IMR-90 (cell line): Measurements from ENCODE around the gene WFDC5. TPM values are rescaled to one million over a fixed set of nuclear protein-coding genes. Genes with fewer than 3 reads are reported as not detected.

Experiments used
- ATAC-seq: fragments of 200-7000 bp; cut with Tn5 transposase; 2 replicates; pipeline ENCODE4 v1.9.1; 2020; ENCODE audit warnings: low read depth, mild to moderate bottlenecking, moderate library complexity
- BruUV-seq: library from RNA; stranded (reverse); fragments of 400-500 nt; replicated peaks from 2 replicates; lab custom pipeline; 2021; lab: Mats Ljungman, UMichigan
- CTCF ChIA-PET: fragments of 300-600 bp; formaldehyde crosslinking; extraction: SDS; loops from one replicate; lab custom pipeline; 2021; ENCODE audit warnings: antibody characterized with exemption; lab: Yijun Ruan, JAX
- POLR2A ChIA-PET: fragments of 300-600 bp; sonication (Branson Sonifier 250); formaldehyde crosslinking; loops from one replicate; lab custom pipeline; 2022; ENCODE audit warnings: antibody characterized with exemption; ENCODE audit not compliant: unreplicated experiment; lab: Charles Lee
- DNase-seq: peaks from one replicate; pipeline ENCODE4 v3.0.0; 2013
- H2AFZ ChIP-seq: replicated peaks from 2 replicates; pipeline ENCODE3; 2013; ENCODE audit warnings: low read length, mild to moderate bottlenecking; ENCODE audit not compliant: poor library complexity
- H2AK5ac ChIP-seq: 2 replicates; pipeline ENCODE4 v1.6.1; 2013; ENCODE audit warnings: low read depth, low read length, inconsistent platforms
- H2AK9ac ChIP-seq: replicated peaks from 2 replicates; pipeline ENCODE3; 2013; ENCODE audit warnings: mild to moderate bottlenecking, low read depth, low read length, moderate library complexity; ENCODE audit not compliant: poor library complexity
- H2BK120ac ChIP-seq: 2 replicates; pipeline ENCODE4 v1.6.1; 2013; ENCODE audit warnings: low read depth, low read length, inconsistent platforms
- H2BK15ac ChIP-seq: 3 replicates; pipeline ENCODE4 v1.6.1; 2013; ENCODE audit warnings: low read depth, low read length, inconsistent platforms
- H2BK20ac ChIP-seq: 2 replicates; pipeline ENCODE4 v1.6.1; 2013; ENCODE audit warnings: low read depth, mild to moderate bottlenecking, inconsistent platforms, low read length, moderate library complexity
- H2BK5ac ChIP-seq: 2 replicates; pipeline ENCODE4 v1.6.1; 2013; ENCODE audit warnings: mild to moderate bottlenecking, low read depth, low read length, inconsistent platforms; ENCODE audit not compliant: poor library complexity, severe bottlenecking
- H3K14ac ChIP-seq: replicated peaks from 2 replicates; pipeline ENCODE4 v1.6.1; 2013; ENCODE audit warnings: low read depth, low read length, inconsistent platforms
- H3K18ac ChIP-seq: 2 replicates; pipeline ENCODE4 v1.6.1; 2013; ENCODE audit warnings: low read depth, low read length, control low read depth
- H3K23ac ChIP-seq: 2 replicates; pipeline ENCODE4 v1.6.1; 2013; ENCODE audit warnings: low read depth, low read length, inconsistent platforms
- H3K27ac ChIP-seq: 2 replicates; pipeline ENCODE4 v1.5.1; 2013; ENCODE audit warnings: mild to moderate bottlenecking, control low read depth, low read length; ENCODE audit not compliant: insufficient read depth
- H3K27me3 ChIP-seq: 2 replicates; pipeline ENCODE4 v1.6.1; 2013; ENCODE audit warnings: low read length; ENCODE audit not compliant: control insufficient read depth, insufficient read depth
- H3K36me3 ChIP-seq: 2 replicates; pipeline ENCODE4 v1.6.1; 2013; ENCODE audit warnings: low read length, mixed read lengths; ENCODE audit not compliant: control insufficient read depth, insufficient read depth
- H3K4ac ChIP-seq: 2 replicates; pipeline ENCODE4 v1.6.1; 2013; ENCODE audit warnings: low read depth, low read length, inconsistent platforms
- H3K4me1 ChIP-seq: 2 replicates; pipeline ENCODE4 v1.6.1; 2013; ENCODE audit warnings: low read length, mixed read lengths; ENCODE audit not compliant: control insufficient read depth, insufficient read depth
- H3K4me2 ChIP-seq: 2 replicates; pipeline ENCODE4 v1.6.1; 2013; ENCODE audit warnings: low read depth, mild to moderate bottlenecking, control low read depth, low read length, moderate library complexity
- H3K4me3 ChIP-seq: 2 replicates; pipeline ENCODE4 v1.5.1; 2013; ENCODE audit warnings: low read depth, mild to moderate bottlenecking, control low read depth, low read length, moderate library complexity; ENCODE audit not compliant: insufficient read depth
- H3K56ac ChIP-seq: 2 replicates; pipeline ENCODE4 v1.6.1; 2013; ENCODE audit warnings: low read length, inconsistent platforms; ENCODE audit not compliant: insufficient read depth; ENCODE audit errors: extremely low read depth
- H3K79me1 ChIP-seq, 2 experiments: 2 replicates each; pipeline ENCODE4 v1.6.1; 2013; ENCODE audit warnings: low read length in 2 of 2, inconsistent platforms in 1 of 2, low read depth in 1 of 2
- H3K9ac ChIP-seq: 2 replicates; pipeline ENCODE4 v1.6.1; 2013; ENCODE audit warnings: low read depth, low read length, control low read depth
- H3K9me1 ChIP-seq: 2 replicates; pipeline ENCODE4 v1.6.1; 2013; ENCODE audit warnings: low read length, inconsistent platforms; ENCODE audit not compliant: insufficient read depth
- H3K9me3 ChIP-seq: 2 replicates; pipeline ENCODE4 v1.6.1; 2013; ENCODE audit warnings: low read length; ENCODE audit not compliant: control insufficient read depth, insufficient read depth
- H4K20me1 ChIP-seq: 2 replicates; pipeline ENCODE4 v1.6.1; 2013; ENCODE audit warnings: low read length, inconsistent platforms; ENCODE audit not compliant: insufficient read depth
- H4K5ac ChIP-seq: 2 replicates; pipeline ENCODE4 v1.6.1; 2013; ENCODE audit warnings: mild to moderate bottlenecking, low read depth, low read length, control low read depth
- H4K8ac ChIP-seq, 2 experiments: 2 replicates each; pipeline ENCODE4 v1.6.1; 2013; ENCODE audit warnings: low read depth in 2 of 2, low read length in 2 of 2, control low read depth in 1 of 2, inconsistent platforms in 1 of 2
- H4K91ac ChIP-seq: 2 replicates; pipeline ENCODE4 v1.6.1; 2013; ENCODE audit warnings: low read depth, low read length, inconsistent platforms; ENCODE audit not compliant: insufficient read depth
- CTCF ChIP-seq: conservative IDR thresholded peaks from 2 replicates; pipeline ENCODE4 v1.5.1; 2012; ENCODE audit warnings: mild to moderate bottlenecking, low read depth, low read length, improper control_type of control experiment
- MAZ ChIP-seq: IDR thresholded peaks from 2 replicates; pipeline ENCODE4 v1.6.1; 2012; ENCODE audit warnings: low read depth, mild to moderate bottlenecking, low read length, improper control_type of control experiment, moderate library complexity, borderline replicate concordance
- RCOR1 ChIP-seq: IDR thresholded peaks from 2 replicates; pipeline ENCODE4 v1.6.1; 2012; ENCODE audit warnings: mild to moderate bottlenecking, low read length, improper control_type of control experiment; ENCODE audit not compliant: insufficient replicate concordance
- SMC3 ChIP-seq: fragments of 150-350 bp; IDR thresholded peaks from 2 replicates; pipeline ENCODE4 v1.6.1; 2016; ENCODE audit warnings: low read depth, mild to moderate bottlenecking, antibody characterized with exemption, low read length, moderate library complexity
- WGBS, 2 experiments: methylation state at CpG; one replicate each; pipeline versions ENCODE4 v1.1.5 to v1.1.7; 2013; ENCODE audit warnings: missing lambda C conversion rate in 2 of 2; ENCODE audit not compliant: insufficient read length in 1 of 2; ENCODE audit errors: extremely low coverage in 2 of 2; 5-methylcytosine and 5-hydroxymethylcytosine counted together
- dilution Hi-C: fragments of 300-500 bp; cut with HindIII; formaldehyde crosslinking; loops from one replicate; pipeline ENCODE4 v1.14.3; 2018; ENCODE audit warnings: low sequenced_read_pairs; ENCODE audit not compliant: unreplicated experiment
- in situ Hi-C: fragments of 300-500 bp; cut with MboI; formaldehyde crosslinking; loops from 3 replicates; pipeline ENCODE4 v1.14.3; 2019; ENCODE audit warnings: low sequenced_read_pairs, inconsistent platforms, mixed read lengths
- intact Hi-C: fragments of 100-400 bp; cut with micrococcal nuclease; formaldehyde crosslinking; loops from 2 replicates; pipeline ENCODE4 v1.10.0; 2022
- polyA plus RNA-seq, 3 experiments: library from polyadenylated mRNA; depleted of rRNA; stranded (reverse); fragments of >200 nt; gene quantifications; 2 replicates each; pipeline ENCODE4 v1.2.3, GENCODE V29; 2012; ENCODE audit warnings: low replicate concordance in 1 of 3
- total RNA-seq: library from RNA; depleted of rRNA; stranded (reverse); fragments of >200 nt; gene quantifications from 2 replicates; pipeline ENCODE4 v1.2.3, GENCODE V29; 2012

WFDC5 gene
- total and polyA plus RNA-seq, 2 of the 4 experiments (the other 2 are of a cell fraction) = not detected

DNA sequence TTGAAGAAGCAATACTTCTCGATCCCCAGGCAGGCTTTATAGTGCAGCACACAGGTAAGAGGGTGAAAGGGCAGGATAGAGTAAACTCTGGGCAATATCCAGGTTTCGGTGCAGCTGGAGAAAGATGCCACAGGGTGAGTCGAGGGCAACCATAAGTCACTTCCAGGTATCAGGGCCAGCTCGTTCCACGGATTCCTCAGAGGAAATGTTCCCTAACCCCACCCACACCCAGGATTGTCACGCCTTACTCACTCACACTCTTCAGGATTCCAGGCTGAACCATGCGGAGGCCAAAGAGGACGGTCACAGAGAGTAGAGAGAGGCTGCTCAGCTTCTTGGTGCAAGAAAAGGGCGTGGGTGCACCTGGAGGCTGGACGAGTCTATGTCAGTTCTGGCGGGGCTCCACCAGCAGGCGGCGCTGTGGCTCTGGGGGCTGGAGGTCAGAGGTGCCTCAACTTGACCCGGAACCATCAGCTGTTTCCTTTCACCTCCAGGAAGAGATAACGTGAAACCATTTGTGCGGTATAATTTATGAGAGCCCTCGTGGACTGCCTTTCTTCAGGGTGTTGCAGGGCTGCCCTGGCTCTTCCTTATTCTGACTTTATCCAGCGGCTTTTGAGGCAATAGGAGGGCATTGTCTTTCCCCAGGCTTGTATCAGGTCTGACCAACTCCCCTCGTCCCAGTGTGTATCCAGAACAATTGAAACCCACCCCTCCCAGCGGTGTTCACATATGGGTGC is 23.8 kb upstream of the WFDC5 start:
- CTCF ChIA-PET = no interaction called here
- in situ Hi-C loops (no loop called here), intact Hi-C loops (no loop called here), dilution Hi-C loops (no loop called here)
- Histone ChIP-seq H3K9me1 (no peaks in the 10 kb centered on the region), H4K20me1 (no peaks in the 10 kb centered on the region), H3K36me3 (no peaks in the 10 kb centered on the region), H3K4me2 (no peak overlapping the region), H2AK5ac (no peak overlapping the region), H2BK5ac (no peak overlapping the region), H4K5ac (no peak overlapping the region), H3K4me1 (no peaks in the 10 kb centered on the region), H3K9ac (no peak overlapping the region), H3K4me3 (no peak overlapping the region), H2BK15ac (no peak overlapping the region), H3K27ac (no peak overlapping the region), H3K27me3 (peaks cover 3% of the 10 kb centered on the region), H3K9me3 (no peaks in the 10 kb centered on the region), H3K14ac (no peak overlapping the region), H2BK20ac (no peak overlapping the region), H3K79me1 (no peaks in the 10 kb centered on the region), H4K8ac (no peak overlapping the region), H3K56ac (no peak overlapping the region), H3K23ac (no peak overlapping the region), H3K4ac (no peak overlapping the region), H2AK9ac (no peak overlapping the region), H2BK120ac (no peak overlapping the region), H3K18ac (no peak overlapping the region), H2AFZ (no peak overlapping the region), H4K91ac (no peak overlapping the region)
- no peak for DNase-seq
- no peak for ATAC-seq
- TF ChIP-seq MAZ (no peak), CTCF (peak; percentile 36; the same call in 1 of the 2 replicates), RCOR1 (no peak), SMC3 (0 out of 2 replicates have a peak, but pooled peaks have one; percentile 11)
- 67% methylated on average over 1 of the region's 20 CpGs; no CpG with 5 or more reads in 1 of the 2 experiments for WGBS, 2 experiments
- BruUV-seq = no TSS peak
- POLR2A ChIA-PET = no interaction called here
